Coronary artery (tissue), 2 donors: ENCODE measurements around the gene IZUMO2.

ENCODE experiments used
- DNase-seq: peaks from one replicate; pipeline ENCODE4 v3.0.0-alpha.2; 2017; ENCODE audit warnings: low spot score
- H3K27ac ChIP-seq, 2 donors: fragments of 200-600 bp; sonication (generic); one replicate each; pipeline ENCODE4 v1.5.1; 2016 to 2019
- H3K4me3 ChIP-seq: fragments of 200-600 bp; sonication (generic); 2 replicates; pipeline ENCODE4 v1.5.1; 2016; ENCODE audit warnings: mild to moderate bottlenecking, moderate library complexity
- CTCF ChIP-seq: fragments of 200-600 bp; sonication (generic); IDR thresholded peaks from one replicate; pipeline ENCODE4 v1.5.1; 2019; ENCODE audit warnings: antibody characterized with exemption

The IZUMO2 gene

DNA sequence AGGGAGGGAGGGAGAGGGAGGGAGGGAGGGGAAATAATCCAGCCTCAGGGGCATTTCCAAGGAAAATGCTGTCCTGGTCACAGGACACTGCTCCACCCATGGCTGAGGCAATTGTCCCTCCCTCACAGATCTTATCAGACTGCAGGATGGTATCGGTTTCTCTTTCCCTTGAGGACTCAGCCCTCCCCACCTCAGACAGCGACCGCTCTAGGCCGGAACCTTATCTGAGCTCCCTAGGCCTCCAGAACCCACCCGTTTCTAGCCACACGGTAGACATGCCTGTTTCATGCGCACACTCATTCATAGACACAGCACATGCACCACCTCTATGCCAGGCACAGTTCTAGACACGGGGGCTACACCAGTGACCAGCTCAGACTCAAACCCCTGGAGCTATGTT, 10.0 kb upstream of the IZUMO2 start:
- Histone ChIP-seq H3K27ac (no peak overlapping the region), H3K4me3 (no peak overlapping the region)
- DNase-seq: no peak
- no peak for TF ChIP-seq CTCF

- Histone ChIP-seq H3K27ac (no peak overlapping the region), H3K4me3 (no peak overlapping the region)
- DNase-seq: no peak
- no peak for TF ChIP-seq CTCF
These were observed 9.6 kb upstream of the IZUMO2 start for GRCh38 chr19:50172726-50173125.

DNA sequence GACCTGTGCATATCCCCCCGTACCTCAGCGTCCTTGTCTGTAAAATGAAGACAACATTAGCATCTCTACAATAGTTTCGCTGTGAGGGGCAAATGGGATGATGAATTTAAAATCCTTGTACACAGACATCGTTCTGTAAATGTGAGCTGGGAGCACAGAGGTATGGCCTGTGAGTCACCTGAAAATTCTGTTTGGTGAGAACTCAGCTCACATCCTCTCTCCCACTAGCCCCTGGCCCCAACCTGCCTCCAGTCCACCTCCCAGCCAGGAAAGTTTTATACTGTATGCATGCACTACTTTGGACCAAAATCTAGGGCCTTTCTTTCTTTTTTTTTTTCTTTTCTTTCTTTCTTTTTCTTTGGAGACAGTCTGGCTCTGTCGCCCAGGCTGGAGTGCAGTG, 8.7 kb upstream of the IZUMO2 start:
- H3K27ac ChIP-seq: no peak overlapping the region
- no peak for TF ChIP-seq CTCF
- no peak for DNase-seq

GRCh38 chr19:50167314-50167721, 4.2 kb upstream of the IZUMO2 start:
- TF ChIP-seq CTCF: no peak
- H3K4me3 ChIP-seq: no peak overlapping the region
- DNase-seq: no peak
- H3K27ac ChIP-seq: no peak overlapping the region

More for the DNA sequence above, 8.7 kb upstream of the IZUMO2 start:
- H3K4me3 ChIP-seq: no peak overlapping the region

- no peak overlapping the region for H3K27ac ChIP-seq
- DNase-seq: no peak
- TF ChIP-seq CTCF: no peak
- H3K4me3 ChIP-seq: no peak overlapping the region
These were observed 4.0 kb downstream of the IZUMO2 start for GRCh38 chr19:50159078-50159477.

GRCh38 chr19:50158577-50158976, 4.5 kb downstream of the IZUMO2 start:
- Histone ChIP-seq H3K27ac (no peak overlapping the region), H3K4me3 (no peak overlapping the region)
- no peak for TF ChIP-seq CTCF
- no peak for DNase-seq

- no peak for DNase-seq
- Histone ChIP-seq H3K4me3 (no peak overlapping the region), H3K27ac (no peak overlapping the region)
- no peak for TF ChIP-seq CTCF
These were observed 7.5 kb downstream of the IZUMO2 start for GRCh38 chr19:50155520-50156109.
